ENCODE measurements around the gene OTOF. TPM values are rescaled to one million over a fixed set of nuclear protein-coding genes. Genes with fewer than 3 reads are reported as not detected.
A peak's percentile ranks its signal among the peaks of the same experiment; 100 is the strongest.
"Not testable (repeated sequence)": the region's sequence is repeated elsewhere in the genome, so short reads cannot be mapped to it uniquely, and the experiment has no call there.

Gene OTOF
- total and polyA plus RNA-seq, 2 of the 13 experiments (the other 11 are each of a cell fraction or from before 2014, with no cell fraction given) = 0.04 TPM; not detected in 1

DNA sequence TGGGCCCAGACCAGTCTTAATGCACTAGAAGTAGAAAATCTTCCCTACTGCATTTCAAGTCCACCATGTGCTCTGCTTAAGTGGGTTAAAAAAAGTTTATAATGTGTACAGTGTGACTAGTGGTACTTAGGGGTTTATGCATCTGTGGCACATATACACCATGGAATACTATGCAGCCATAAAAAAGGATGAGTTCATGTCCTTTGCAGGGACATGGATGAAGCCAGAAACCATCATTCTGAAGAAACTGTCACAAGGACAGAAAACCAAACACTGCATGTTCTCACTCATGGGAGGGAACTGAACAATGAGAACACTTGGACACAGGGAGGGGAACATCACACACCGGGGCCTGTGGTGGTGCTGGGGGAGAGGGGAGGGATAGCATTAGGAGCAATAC, 9.4 kb downstream of the OTOF start:
- ATAC-seq; H3K4me3 ChIP-seq (replicated peaks in 1 of 3; ENCODE audit: insufficient read depth in 1 of 3, low read depth in 2 of 3, low read length in 3 of 3); H3K79me2 ChIP-seq (ENCODE audit: insufficient read depth, low read length); H3K4me2 ChIP-seq (ENCODE audit: low read depth, low read length); H3K27me3 ChIP-seq (ENCODE audit: control insufficient read depth in 1 of 2, insufficient read depth in 2 of 2, low read length in 2 of 2); FAIRE-seq; DNase-seq (ENCODE audit: low spot score); H4K20me1 ChIP-seq (ENCODE audit: insufficient read depth, low read length); H3K9ac ChIP-seq (ENCODE audit: insufficient read depth, low read depth, low read length); H3K27ac ChIP-seq (ENCODE audit: extremely low read length, insufficient read depth, low read length); H3K36me3 ChIP-seq (replicated peaks in 1 of 2; ENCODE audit: control insufficient read depth in 1 of 2, insufficient read depth in 2 of 2, low read length in 2 of 2); H2AFZ ChIP-seq (ENCODE audit: low read length); BruUV-seq (replicated peaks); H3K9me3 ChIP-seq (ENCODE audit: low read length); H3K4me1 ChIP-seq (ENCODE audit: insufficient read depth, low read length): not testable (repeated sequence)
- 94% methylated on average over 1 of the region's 1 CpG for WGBS (ENCODE audit: low lambda C conversion rate)
- ChIA-PET CTCF (ENCODE audit: low intra/inter-chr PET ratio, low total read pairs) (interaction anchor here (1.0 to 1.2 kb wide), 3 partner anchors 152 to 517 kb away, joined by 4 to 8 read pairs (median 5); no protein-coding TSS in a partner anchor), POLR2A (interaction anchor here (1.3 kb wide), 1 partner anchor 11 kb away, joined by 3 read pairs; no protein-coding TSS in a partner anchor)
- in situ Hi-C loops (cut with HindIII; ENCODE audit: extremely low pct_ligation_motif_present, low pct_unique_long_range_greater_than_20kb) = loop anchor here (5.0 to 10.0 kb wide), 2 partner anchors 151 to 234 kb away; no protein-coding TSS in a partner anchor
- intact Hi-C loops (cut with micrococcal nuclease; ENCODE audit: unreplicated experiment) = loop anchor here (2.0 to 10.0 kb wide), 3 partner anchors 121 to 514 kb away; partner anchors contain the start of genes ADGRF3 and SELENOI
- TF ChIP-seq CHD4 (IDR thresholded peaks at IDR 0.05; ENCODE audit: borderline replicate concordance, low read length) (0 out of 2 replicates have a peak, but pooled peaks have one; percentile 28), ZMYM3 (CRISPR knock-in tag; IDR thresholded peaks at IDR 0.05) (peak; percentile 10; the same call in 1 of the 2 replicates)

GRCh38 chr2:26466662-26467310, 11.1 kb downstream of the OTOF start:
- Histone ChIP-seq H4K20me1 (ENCODE audit: insufficient read depth, low read length) (no peaks in the 10 kb centered on the region), H3K27me3 (ENCODE audit: control insufficient read depth in 1 of 2, insufficient read depth in 2 of 2, low read length in 2 of 2) (0 out of 5 replicates have a peak, but pooled peaks cover 0 to 3% of the 10 kb centered on the region in 2 experiments), H3K4me1 (ENCODE audit: insufficient read depth, low read length) (peaks cover 18% of the 10 kb centered on the region), H3K27ac (ENCODE audit: extremely low read length, insufficient read depth, low read length) (no peak overlapping the region), H3K4me2 (ENCODE audit: low read depth, low read length) (peak overlapping the region; percentile 30), H3K79me2 (ENCODE audit: insufficient read depth, low read length) (no peaks in the 10 kb centered on the region), H2AFZ (ENCODE audit: low read length) (no peak overlapping the region), H3K36me3 (replicated peaks in 1 of 2; ENCODE audit: control insufficient read depth in 1 of 2, insufficient read depth in 2 of 2, low read length in 2 of 2) (no peaks in the 10 kb centered on the region), H3K9me3 (ENCODE audit: low read length) (peaks cover 5% of the 10 kb centered on the region), H3K9ac (ENCODE audit: insufficient read depth, low read depth, low read length) (no peak overlapping the region), H3K4me3 (replicated peaks in 1 of 3; ENCODE audit: insufficient read depth in 1 of 3, low read depth in 2 of 3, low read length in 3 of 3) (peak overlapping the region in 1 of 3 experiments; percentile 41; a peak in 1 of 6 replicates)
- no TSS peak for BruUV-seq (replicated peaks)
- in situ Hi-C loops (cut with HindIII; ENCODE audit: extremely low pct_ligation_motif_present, low pct_unique_long_range_greater_than_20kb) (loop anchor here (5.0 to 10.0 kb wide), 2 partner anchors 149 to 232 kb away; no protein-coding TSS in a partner anchor), intact Hi-C loops (cut with micrococcal nuclease; ENCODE audit: unreplicated experiment) (loop anchor here (5.0 to 10.0 kb wide), 2 partner anchors 119 to 512 kb away; partner anchors contain the start of genes ADGRF3 and SELENOI)
- CTCF ChIA-PET (ENCODE audit: low intra/inter-chr PET ratio, low total read pairs) = no interaction called here
- FAIRE-seq (no peak), ATAC-seq (no peak; the same call in 2 of the 3 replicates), DNase-seq (ENCODE audit: low spot score) (no peak)
- POLR2A ChIA-PET = interaction anchor here (2.4 kb wide), 1 partner anchor 9 kb away, joined by 14 read pairs; no protein-coding TSS in a partner anchor
- 45% methylated on average over 16 of the region's 22 CpGs for WGBS (ENCODE audit: low lambda C conversion rate)
- TF ChIP-seq FOXJ3 (CRISPR knock-in tag; IDR thresholded peaks at IDR 0.05; ENCODE audit: borderline replicate concordance) = no peak
- TF ChIP-seq SP2 (CRISPR knock-in tag; IDR thresholded peaks at IDR 0.05) = no peak
- TF ChIP-seq ZC3H13 (CRISPR knock-in tag; IDR thresholded peaks at IDR 0.05) = no peak
- no peak for TF ChIP-seq XBP1 (CRISPR knock-in tag; IDR thresholded peaks at IDR 0.05)
- TF ChIP-seq ZBTB7A (CRISPR knock-in tag; IDR thresholded peaks at IDR 0.05) = no peak
- TF ChIP-seq, protein P1, sequence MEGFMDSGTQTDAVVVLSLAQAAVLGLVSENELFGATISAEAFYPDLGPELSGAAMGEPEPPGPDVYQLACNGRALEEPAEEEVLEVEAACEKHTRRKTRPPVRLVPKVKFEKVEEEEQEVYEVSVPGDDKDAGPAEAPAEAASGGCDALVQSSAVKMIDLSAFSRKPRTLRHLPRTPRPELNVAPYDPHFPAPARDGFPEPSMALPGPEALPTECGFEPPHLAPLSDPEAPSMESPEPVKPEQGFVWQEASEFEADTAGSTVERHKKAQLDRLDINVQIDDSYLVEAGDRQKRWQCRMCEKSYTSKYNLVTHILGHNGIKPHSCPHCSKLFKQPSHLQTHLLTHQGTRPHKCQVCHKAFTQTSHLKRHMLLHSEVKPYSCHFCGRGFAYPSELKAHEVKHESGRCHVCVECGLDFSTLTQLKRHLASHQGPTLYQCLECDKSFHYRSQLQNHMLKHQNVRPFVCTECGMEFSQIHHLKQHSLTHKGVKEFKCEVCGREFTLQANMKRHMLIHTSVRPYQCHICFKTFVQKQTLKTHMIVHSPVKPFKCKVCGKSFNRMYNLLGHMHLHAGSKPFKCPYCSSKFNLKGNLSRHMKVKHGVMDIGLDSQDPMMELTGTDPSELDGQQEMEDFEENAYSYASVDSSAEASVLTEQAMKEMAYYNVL (CRISPR knock-in tag; IDR thresholded peaks at IDR 0.05; ENCODE audit: borderline replicate concordance) = no peak
- TF ChIP-seq, protein P2, sequence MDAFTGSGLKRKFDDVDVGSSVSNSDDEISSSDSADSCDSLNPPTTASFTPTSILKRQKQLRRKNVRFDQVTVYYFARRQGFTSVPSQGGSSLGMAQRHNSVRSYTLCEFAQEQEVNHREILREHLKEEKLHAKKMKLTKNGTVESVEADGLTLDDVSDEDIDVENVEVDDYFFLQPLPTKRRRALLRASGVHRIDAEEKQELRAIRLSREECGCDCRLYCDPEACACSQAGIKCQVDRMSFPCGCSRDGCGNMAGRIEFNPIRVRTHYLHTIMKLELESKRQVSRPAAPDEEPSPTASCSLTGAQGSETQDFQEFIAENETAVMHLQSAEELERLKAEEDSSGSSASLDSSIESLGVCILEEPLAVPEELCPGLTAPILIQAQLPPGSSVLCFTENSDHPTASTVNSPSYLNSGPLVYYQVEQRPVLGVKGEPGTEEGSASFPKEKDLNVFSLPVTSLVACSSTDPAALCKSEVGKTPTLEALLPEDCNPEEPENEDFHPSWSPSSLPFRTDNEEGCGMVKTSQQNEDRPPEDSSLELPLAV (CRISPR knock-in tag; conservative IDR thresholded peaks at IDR 0.05; ENCODE audit: low read depth) = no peak

All from HepG2 (cell line).